GM13976 (cell line): Measurements from ENCODE around the gene AAR2.

Experiments
- DNase-seq: peaks from one replicate; pipeline ENCODE4 v3.0.0; 2012; ENCODE audit warnings: low spot score
- CTCF ChIP-seq: IDR thresholded peaks from 2 replicates; pipeline ENCODE4 v1.5.1; 2012; ENCODE audit warnings: borderline replicate concordance, mild to moderate bottlenecking; ENCODE audit not compliant: insufficient read depth; ENCODE audit errors: extremely low read depth, missing control alignments, control extremely low read depth
- in situ Hi-C: fragments of 300-500 bp; cut with MboI; formaldehyde crosslinking; loops from one replicate; pipeline ENCODE4 v1.12.0; 2022; ENCODE audit warnings: low sequenced_read_pairs, mixed read lengths, inconsistent platforms; ENCODE audit not compliant: unreplicated experiment

Gene AAR2

GRCh38 chr20:36274181-36274841 is 38.0 kb downstream of the AAR2 start:
- TF ChIP-seq CTCF: no peak
- peak; percentile 12 for DNase-seq
- in situ Hi-C loops: no loop called here

DNA sequence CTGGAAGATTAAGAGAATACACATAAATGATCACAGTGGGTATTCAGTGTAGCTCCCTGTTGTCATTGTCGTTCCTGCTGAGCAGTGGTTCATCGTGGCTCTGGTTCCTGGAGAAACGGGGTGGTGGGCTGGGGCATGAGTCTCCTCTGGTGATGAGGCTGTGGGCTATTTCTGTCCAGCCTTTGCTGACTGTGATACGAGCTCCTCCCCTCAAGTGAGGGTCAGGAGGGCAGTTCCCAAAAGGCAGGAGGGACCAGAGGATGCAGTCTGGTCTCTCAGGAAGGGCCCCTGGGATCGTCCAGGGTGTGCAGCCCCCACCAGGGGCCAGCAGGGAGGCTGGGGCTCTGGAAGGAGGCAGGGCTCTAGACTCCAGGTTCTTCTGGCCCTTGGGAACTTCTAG is 38.7 kb downstream of the AAR2 start:
- TF ChIP-seq CTCF: no peak
- in situ Hi-C loops: no loop called here
- peak; percentile 8 for DNase-seq

DNA sequence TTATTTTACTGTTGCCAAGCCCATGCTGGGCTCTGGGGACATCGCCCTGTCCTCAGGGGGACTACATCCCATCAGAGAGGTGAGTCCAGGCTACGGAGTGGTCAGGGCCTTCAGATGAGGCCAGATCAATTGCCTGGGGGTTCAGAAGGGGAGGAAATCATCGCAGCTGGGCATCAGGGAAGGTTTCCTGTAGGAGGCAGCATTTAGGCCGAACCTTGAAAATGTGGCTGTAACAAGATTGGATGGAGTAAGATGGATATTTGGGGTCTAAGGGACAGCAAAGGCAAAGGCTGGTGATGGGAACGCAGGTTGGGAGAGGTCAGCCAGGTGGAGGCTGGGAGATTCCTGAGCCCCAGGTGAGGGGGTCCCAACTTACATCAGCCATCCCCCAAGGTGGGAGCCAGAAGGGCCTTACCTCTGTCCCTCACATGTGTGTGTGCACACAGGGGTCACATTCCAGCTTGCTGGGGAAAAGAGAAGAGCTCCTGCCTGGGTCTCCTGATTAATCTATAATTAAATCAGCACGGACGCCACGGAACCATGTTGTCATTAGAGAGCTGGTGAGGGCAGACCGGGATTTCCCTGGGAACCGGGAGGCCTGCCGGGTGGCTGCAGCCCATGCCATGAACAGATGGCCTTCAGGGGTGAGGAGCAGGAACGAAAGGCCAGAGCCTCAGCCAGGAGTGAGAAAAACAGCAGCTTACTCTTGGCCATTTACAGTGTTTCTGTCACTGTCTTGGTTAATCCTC is 39.3 kb downstream of the AAR2 start:
- peak; percentile 14 for DNase-seq
- in situ Hi-C loops: no loop called here
- TF ChIP-seq CTCF: no peak

GRCh38 chr20:36277546-36277945 is 41.3 kb downstream of the AAR2 start:
- peak; percentile 6 for DNase-seq
- in situ Hi-C loops: no loop called here
- no peak for TF ChIP-seq CTCF

GRCh38 chr20:36279362-36279761 is 43.1 kb downstream of the AAR2 start:
- DNase-seq: peak; percentile 1
- in situ Hi-C loops: no loop called here
- TF ChIP-seq CTCF: no peak

DNA sequence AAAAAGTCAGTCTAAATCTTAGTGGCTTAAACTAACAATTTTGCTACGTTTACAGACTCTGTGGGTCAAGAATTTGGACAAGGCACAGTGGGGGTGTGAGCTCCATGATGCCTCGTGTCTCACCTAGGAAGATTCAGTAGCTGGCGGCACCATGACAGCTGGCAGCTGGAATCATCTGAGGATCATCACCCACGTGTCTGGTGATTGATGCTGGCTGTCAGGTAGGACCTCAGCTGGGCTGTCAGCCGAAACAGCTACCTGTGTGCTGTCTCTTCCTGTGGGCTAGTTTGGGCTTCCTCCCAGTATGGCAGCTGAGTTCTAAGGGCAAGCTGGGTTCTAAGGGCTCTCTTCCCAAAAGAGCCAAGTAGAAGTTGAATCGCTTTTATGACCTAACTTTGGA is 43.5 kb downstream of the AAR2 start:
- no peak for DNase-seq
- in situ Hi-C loops: no loop called here
- no peak for TF ChIP-seq CTCF
